ENCODE data around the gene UPK3B.
"Not testable (repeated sequence)": the region's sequence is repeated elsewhere in the genome, so short reads cannot be mapped to it uniquely, and the experiment has no call there.

DNA sequence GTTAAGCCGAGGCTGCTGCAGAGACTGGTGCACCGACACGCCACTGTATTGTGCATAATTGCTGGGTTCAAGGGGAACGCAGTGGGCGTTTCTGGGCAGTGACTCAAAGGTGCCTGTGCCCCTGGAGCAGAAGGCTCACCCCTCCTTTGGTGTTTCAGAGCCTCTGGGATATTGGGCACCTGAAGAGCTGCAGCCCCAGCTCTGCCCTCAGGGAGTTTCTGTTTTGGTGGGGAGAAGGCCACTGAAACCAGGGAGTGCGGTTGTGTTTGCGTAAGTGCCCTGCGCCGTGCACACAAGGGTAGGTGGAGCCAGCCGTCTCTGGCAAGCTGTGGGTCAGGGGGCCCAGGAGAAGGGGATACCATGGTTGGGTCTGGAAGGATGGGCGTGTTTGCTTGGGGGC, 34.1 kb upstream of the UPK3B start:
- TF ChIP-seq, protein P1, sequence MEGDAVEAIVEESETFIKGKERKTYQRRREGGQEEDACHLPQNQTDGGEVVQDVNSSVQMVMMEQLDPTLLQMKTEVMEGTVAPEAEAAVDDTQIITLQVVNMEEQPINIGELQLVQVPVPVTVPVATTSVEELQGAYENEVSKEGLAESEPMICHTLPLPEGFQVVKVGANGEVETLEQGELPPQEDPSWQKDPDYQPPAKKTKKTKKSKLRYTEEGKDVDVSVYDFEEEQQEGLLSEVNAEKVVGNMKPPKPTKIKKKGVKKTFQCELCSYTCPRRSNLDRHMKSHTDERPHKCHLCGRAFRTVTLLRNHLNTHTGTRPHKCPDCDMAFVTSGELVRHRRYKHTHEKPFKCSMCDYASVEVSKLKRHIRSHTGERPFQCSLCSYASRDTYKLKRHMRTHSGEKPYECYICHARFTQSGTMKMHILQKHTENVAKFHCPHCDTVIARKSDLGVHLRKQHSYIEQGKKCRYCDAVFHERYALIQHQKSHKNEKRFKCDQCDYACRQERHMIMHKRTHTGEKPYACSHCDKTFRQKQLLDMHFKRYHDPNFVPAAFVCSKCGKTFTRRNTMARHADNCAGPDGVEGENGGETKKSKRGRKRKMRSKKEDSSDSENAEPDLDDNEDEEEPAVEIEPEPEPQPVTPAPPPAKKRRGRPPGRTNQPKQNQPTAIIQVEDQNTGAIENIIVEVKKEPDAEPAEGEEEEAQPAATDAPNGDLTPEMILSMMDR (conservative IDR thresholded peaks at IDR 0.05; ENCODE audit: low read length) = not testable (repeated sequence)
- not testable (repeated sequence) for TF ChIP-seq EZH2phosphoT487 (IDR thresholded peaks at IDR 0.05; ENCODE audit: borderline replicate concordance, low read depth, low read length)

Measured in OCI-LY7 (cell line).